Stimulated activated CD4-positive, alpha-beta T cell treated with anti-CD3 and anti-CD28 coated beads, Interleukin-1b, Interleukin-23, amount 100 ng/mL, for 24 hours (primary cell): ENCODE data around the gene AOC2.

Experiments used
- DNase-seq, 4 experiments: peaks; one replicate each; pipeline ENCODE4 v3.0.0-alpha.2; 2020; ENCODE audit warnings: low read depth in 4 of 4, low spot score in 1 of 4

The AOC2 gene, protein sequence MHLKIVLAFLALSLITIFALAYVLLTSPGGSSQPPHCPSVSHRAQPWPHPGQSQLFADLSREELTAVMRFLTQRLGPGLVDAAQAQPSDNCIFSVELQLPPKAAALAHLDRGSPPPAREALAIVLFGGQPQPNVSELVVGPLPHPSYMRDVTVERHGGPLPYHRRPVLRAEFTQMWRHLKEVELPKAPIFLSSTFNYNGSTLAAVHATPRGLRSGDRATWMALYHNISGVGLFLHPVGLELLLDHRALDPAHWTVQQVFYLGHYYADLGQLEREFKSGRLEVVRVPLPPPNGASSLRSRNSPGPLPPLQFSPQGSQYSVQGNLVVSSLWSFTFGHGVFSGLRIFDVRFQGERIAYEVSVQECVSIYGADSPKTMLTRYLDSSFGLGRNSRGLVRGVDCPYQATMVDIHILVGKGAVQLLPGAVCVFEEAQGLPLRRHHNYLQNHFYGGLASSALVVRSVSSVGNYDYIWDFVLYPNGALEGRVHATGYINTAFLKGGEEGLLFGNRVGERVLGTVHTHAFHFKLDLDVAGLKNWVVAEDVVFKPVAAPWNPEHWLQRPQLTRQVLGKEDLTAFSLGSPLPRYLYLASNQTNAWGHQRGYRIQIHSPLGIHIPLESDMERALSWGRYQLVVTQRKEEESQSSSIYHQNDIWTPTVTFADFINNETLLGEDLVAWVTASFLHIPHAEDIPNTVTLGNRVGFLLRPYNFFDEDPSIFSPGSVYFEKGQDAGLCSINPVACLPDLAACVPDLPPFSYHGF

DNA sequence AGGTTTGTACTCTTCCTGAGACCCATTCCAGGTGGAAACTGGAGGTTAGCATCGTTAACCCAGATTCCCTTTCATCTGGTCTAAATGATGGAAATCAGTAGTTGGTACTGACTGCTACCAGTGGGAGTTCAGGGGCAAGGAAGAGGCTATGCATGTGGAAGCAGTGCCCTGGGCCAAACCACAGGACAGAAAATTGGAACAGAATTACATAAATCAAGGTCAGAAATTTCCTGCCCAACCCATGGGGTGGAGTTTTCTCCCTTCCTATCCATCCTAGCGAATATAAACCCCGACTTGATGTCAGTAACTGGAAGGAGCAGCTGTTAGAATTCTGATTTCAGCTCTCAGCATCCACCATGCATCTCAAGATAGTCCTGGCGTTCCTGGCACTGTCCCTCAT lies at the start of gene AOC2:
TSS of gene AOC2 (plus strand) at position 310 of the 400 bp plus-strand sequence. CDS start at position 357, 47 bp downstream.
- DNase-seq = no peak

DNA sequence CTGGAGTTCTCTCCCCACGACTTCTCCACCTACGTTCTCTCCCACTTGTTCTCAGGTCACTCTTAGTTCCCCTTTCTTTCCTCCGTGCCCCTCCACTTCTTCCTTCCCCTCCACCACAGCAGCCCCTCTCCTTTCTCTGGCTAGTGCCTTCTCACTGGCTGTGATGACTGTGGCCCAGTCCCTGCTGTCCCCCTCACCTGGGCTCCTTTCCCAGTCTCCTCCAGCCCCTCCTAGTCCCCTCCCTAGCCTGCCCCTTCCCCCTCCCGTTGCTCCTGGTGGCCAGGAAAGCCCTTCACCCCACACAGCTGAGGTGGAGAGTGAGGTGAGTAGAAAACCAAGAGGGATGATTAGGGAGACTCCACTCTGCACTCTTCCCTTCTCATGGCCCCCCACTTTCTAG lies 49.3 kb upstream of the AOC2 start:
- no peak for DNase-seq

DNA sequence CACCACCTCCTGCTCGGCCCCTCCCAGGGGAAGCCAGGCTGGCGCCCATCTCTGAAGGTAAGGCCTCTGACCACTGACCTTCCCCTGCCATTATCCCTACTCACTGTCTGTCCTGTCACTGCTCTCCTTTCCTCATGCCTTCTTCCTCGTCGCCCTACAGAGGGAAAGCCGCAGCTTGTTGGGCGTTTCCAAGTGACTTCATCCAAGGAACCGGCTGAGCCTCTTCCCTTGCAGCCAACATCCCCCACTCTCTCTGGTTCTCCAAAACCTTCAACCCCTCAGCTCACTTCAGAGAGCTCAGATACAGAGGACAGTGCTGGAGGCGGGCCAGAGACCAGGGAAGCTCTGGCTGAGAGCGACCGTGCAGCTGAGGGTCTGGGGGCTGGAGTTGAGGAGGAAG lies 48.9 kb upstream of the AOC2 start:
- no peak for DNase-seq

DNA sequence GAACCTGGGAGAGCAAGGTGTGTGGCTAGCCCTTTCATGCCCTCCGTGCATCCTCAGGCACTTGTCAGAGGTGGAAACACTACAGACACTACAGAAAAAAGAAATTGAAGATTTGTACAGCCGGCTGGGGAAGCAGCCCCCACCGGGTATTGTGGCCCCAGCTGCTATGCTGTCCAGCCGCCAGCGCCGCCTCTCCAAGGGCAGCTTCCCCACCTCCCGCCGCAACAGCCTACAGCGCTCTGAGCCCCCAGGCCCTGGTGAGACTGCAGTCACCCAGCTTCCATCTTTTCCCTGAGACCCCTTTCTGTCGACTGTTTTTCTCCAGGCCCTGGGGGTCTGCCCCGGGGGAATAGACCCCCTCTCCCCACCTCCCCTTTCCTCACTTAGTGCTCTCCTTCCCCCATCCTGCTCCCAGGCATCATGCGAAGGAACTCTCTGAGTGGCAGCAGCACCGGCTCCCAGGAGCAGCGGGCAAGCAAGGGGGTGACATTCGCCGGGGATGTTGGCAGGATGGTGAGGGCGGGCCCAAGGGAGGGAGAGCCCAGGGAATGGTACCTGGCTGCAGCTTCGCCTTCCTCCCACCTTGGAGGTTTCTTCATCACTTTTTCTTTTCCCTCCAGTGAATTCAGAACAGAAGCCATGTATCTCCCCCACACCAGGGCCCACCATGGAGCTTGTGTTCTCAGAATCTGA lies 48.2 kb upstream of the AOC2 start:
- no peak for DNase-seq

DNA sequence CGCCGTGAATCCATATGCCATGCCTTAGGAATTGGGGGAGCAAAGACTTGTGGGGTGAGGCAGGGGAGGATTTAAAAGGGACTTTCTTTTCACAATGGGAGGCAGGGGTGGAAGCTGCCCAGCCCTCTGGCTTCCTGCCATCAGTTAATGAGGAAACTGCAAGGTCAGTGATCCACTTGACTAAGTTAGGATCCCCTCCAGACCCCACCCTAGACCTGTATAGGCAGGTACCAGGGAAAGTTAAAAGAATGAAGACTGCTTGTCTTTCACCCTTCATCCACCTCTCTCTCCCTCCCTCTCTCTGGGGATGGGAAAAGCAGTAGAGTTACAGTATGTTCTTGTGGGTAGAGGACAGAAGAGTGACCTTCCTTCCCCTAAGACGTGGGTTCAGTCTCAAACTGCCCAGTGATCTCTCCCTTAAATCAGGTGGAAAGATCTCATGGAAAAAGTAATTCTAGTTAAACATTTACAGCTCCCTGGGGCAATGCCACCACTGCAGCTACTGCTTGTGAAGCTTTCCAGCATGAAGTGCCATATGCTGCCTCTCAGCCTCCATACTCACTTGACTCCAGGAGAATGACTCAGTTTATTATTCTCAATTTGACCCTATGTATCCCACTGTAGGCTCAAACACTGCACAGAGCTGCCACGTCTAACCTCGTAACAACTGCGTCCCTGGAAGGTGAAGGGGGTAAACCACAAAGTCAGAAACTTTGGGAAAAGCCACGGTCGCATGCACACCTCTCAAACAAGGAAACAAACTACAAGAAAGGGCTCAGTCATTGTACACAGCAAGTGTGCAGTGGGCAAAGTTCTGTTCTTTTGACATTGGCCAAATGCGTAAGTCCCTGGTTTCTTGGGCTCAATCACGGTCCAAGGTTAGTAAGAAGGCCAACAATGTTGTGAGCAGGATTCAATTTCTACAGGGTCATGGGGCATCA lies 47.0 kb upstream of the AOC2 start:
- no peak for DNase-seq

DNA sequence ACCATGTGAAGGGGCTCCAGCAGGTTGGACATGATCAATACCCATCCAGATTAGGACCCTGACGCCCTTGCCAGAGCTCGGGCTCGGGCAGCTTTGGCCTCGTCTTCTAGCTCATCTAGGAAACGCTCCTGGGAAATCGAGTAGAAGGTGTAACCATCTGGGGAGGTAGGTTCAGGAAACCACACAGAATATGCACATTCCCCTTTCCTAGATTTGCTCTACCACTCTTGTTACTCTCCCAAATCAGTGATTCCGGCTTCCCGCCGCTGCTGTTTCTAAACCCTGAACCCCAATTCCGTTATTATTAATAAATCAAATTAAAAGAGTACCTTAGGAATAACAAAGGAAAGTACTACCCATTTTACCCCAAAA lies 46.4 kb upstream of the AOC2 start:
- no peak for DNase-seq

DNA sequence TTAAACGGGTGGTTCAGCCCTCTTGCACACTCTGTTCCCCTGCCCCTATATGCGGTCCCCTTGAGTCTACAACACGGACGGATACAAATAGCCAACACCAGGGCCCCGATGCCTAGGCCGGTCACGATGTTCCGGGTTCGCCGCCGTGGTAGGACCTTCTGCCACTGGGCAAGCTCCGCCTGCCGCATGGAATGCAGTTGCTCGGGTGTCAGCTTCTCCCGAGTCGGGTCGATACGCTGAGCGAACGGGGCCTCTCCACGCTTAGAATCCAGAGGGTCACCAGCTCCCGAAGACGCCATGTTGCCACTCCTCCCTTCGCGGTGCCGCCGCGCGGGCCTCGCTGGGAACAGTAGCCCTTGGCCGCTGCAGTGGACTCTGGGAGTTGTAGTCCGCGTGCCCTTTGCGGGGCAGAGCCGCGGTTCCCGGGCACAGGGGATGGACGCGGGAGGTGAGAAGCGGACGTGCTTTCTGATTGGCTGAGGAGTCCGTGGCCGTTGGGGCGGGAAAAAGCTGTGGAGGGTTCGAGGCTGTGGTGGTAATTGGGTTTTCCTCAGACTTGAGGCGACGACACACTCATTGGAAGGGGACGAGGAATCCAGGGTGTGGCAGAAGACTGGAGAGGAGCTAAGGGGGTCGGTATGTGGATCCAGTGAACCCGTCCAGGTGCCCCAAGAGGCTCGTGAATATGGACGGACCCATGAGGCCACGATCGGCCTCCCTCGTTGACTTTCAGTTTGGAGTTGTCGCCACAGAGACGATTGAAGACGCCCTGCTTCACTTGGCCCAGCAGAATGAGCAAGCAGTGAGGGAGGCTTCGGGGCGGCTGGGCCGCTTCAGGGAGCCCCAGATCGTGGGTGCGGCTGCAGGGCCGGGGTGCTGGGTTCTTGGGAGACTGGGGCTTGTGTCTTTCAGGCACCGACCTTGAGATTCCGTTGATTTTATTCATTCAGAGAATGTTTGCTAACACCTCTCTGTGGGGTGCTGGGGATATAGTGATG lies 45.7 kb upstream of the AOC2 start, which contains the start of the genes CNTD1 and COA3:
TSS of gene CNTD1 (plus strand) at position 479 of the 998 bp plus-strand sequence. CDS start at position 686, 207 bp downstream.
TSS of gene COA3 (minus strand) at position 322 of the 998 bp plus-strand sequence. CDS start at position 299, 23 bp downstream.
- DNase-seq = peak; percentile 56 to 79 (median 66)

DNA sequence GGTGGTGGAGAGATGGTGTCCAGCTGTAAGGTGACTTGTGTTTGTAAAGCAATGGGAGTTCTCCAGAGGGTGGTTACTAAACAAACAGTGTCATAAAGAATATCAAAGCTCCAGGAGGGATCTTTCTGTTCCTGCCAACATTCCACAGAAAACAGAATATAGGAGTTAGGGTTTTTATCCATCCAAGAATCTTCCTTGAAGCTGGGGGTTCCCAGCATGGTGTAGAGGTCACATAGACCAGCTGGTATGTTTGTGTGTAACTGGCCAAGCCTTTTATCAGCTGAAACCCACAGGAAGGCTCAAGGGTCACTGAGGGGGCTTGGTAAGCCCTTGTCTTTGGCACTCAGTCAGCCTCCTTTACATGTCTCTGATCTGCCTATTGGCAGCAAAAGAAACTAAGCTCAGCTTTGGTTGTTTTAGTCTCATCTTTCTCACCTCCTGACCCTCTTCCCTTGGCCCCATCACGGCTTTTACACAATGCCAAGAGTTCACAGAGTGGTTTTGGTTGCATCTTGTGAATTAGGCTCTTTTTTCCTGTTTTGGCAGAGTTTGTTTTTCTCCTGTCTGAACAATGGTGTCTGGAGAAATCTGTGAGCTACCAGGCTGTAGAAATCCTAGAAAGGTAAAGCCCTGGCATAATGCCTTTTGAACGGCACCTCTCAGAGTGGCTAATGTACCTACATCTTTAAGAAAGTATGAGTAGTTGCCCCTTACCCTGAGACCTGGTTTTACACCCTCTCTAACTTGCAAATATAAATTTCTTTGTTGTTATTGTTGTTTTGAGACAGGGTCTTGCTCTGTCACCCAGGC lies 41.1 kb upstream of the AOC2 start:
- no peak for DNase-seq

DNA sequence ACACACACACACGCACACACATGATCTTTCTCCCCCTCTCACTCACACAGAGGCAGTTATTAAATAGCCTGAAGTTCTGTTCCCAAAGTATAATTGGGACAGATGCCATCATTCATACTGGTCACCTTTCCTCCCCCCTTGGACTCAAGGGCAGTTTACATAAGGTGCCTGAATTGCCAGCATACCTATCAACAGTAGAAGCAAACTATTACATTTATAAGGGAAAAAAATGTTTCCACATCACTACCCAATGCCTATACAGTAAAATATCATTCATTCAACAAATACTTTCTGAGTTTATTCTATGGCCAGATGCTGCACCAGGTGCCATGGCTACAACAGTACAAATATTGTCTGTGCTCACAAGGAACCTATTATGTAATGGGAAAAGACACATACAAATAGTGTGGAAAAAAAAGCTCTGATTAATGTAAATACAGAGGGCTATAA lies 39.4 kb upstream of the AOC2 start:
- no peak for DNase-seq

DNA sequence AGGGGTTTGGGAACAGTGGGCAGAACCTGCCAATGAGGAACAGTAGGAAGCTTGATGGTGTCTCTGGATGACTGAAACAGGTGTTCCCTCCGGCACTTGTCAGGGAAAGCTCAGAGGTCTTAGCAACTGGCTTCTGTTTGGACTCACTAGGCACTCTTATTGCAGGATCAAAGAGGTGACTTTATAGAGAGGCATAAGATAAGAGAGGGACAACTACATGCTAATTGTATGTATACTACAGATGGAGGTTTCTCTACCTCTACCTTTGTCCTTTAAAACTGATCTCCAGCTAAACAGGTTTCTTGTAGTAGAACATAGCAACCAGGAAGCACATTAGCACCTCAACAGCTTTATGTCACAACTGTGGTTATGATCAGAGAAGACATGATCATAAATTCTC lies 38.1 kb upstream of the AOC2 start:
- no peak for DNase-seq

DNA sequence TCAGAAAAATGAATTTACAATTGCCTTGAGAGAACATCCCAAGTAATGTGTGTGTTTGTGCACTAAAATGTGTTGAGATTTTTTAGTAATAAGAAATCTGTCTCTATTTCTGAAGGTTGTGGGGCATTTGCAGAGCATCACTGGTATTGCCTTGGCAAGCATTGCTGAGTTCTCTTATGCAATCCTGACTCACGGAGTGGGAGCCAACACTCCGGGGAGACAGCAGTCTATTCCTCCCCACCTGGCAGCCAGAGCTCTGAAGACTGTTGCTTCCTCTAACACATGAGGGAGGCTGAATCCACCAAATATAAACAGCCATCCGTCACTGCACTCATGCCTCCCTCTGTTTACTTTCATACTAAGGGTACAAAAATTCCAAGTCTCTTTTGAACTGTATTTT lies 35.1 kb upstream of the AOC2 start:
- DNase-seq = no peak

DNA sequence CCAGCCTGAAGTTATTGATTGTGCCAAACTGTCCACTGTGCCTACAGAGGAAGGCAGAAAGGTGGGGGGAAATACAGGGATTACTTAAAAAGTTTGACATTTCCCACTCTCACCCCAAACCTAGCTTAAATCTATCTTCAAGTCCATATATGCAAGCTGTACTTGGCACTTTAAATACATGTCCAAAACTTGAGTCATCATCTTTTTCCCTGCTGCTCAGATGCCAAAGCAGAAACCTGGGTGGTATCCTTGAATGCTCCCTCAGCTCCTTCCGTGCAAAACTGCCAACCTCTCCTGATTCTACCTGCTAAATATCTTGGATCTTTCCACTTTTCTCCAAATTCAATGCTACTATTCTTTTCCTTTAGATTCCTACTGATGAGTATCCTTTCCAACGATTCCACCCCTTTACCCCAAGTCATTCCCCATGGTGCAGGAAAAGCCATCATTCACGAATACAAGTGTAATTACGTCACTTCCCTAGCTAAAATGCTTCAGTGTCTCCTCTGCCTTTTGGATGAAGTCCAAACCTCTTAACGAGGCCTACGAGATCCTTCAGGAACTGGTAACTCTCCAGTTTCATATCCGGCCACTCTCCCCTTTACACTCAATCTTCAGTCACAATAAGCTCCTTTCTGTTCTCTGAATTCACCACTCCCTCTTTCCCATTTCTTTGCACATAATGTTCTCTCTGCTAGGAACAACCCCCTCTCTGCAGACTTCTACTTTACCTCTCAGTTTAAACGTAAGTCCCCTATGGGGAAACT lies 29.6 kb upstream of the AOC2 start:
- no peak for DNase-seq

DNA sequence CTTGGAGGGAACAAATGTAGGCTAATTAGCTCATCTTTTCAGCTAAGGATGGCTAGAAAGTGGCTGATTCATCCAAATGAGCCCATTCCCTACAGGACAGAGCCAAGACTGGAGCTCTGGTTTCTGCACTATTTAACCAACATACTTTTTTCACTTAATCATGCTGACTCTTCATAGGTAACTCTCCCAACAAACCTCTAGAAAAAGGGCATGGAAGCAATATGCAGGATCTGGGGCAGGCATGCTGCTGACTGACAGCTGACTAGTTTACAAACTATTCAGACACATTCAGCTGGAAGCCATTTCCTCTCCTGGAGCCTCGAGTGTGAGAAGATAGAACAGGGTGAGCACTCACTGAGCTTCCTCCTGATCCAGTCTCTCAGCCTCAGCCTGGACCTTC lies 26.5 kb upstream of the AOC2 start:
- no peak for DNase-seq

DNA sequence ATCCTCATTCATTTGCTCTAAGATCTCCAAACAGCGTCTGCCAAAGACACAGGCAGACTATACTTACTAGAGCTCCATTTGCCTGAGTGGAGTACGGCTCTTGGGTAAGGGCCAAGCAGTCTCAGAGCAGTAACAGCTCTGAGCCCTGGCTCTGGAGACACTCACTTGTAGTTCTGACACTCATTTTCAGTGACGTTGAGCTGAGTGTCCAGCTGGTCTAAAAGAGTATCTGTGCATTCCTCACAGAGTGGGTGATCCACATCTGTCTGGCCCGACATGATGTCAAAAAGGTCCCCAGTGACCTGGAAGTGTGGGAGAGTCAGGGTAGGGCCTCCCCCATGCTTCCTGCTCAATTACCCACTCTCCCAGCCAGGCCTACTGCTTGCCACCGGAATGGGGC lies 26.0 kb upstream of the AOC2 start:
- DNase-seq = no peak

DNA sequence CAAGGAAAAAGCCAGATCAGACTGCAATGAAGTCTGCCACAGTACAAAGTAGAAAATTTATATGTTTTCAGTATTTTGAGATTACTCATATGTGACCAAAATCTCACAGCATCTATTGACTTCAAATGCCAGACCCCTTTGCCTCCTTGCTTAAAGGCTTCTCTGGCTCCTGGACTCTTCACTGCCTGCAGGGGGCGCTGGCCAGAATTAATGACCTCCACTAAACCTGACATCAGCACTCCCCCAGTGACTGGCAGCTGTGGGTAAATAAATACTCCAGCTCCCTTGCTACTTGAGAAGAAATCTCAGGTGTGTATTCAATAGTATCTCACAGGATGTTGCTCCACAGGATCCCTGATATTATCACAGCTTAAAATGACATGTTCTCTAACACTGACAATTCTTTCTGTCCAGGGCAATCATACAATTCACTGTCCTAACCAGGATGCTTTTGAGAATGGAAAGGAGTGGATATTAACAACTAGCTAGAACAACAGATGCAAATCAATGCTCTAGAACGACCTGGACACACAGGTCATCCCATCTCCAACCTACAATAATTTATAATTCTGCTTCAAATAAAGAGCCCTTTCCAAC lies 24.3 kb upstream of the AOC2 start:
- peak; percentile 35 to 55 (median 49) for DNase-seq

DNA sequence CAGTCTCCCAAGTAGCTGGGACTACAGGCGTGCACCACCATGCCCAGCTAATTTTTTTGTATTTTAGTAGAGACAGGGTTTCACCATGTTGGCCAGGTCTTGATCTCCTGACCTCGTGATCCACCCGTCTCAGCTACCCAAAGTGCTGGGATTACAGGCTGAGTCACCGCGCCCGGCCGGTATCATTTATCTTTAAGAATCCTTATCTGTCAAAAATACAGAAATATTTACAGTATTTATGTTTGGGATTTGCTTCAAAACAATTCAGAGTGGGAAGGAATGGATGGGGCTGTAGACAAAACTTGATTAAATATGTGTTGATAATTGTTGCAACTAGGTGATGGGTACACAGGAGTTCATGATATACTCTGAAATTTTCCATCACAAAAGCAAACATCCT lies 23.2 kb upstream of the AOC2 start:
- DNase-seq = no peak

DNA sequence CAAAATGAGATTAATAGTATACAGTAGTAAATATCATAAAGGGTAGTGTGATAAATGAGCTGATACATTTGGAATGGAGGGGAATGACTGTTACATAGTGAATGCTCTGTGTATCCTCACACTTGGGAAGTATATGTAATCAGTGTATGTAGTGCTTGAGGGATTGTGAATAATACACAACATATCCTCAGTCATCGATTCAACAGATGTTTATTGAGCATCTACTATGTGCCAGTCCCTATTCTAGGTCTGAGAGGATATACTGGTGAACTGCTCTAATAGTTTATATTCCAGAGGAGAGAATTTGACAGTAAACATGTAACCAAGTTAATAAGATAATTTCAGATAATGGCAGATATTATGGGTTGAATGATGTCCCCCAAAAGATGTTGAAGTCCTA lies 16.9 kb upstream of the AOC2 start:
- DNase-seq = no peak
